ENCODE results near the gene RECK. TPM values are rescaled to one million over a fixed set of nuclear protein-coding genes. Genes with fewer than 3 reads are reported as not detected.

The RECK gene
- total RNA-seq, 1 donor, result 32.8 TPM

- DNase-seq (ENCODE audit: low read depth), result peak; percentile 74
- peak; percentile 69 for TF ChIP-seq CTCF (IDR thresholded peaks at IDR 0.05; ENCODE audit: insufficient read depth, low read depth, low read length)
Measured at GRCh38 chr9:36102742-36103495, 66.2 kb downstream of the RECK start.

GRCh38 chr9:36109071-36109470, 72.4 kb downstream of the RECK start:
- DNase-seq (ENCODE audit: low read depth), result no peak
- H3K4me3 ChIP-seq (ENCODE audit: low read depth, low read length), result no peak overlapping the region

More at GRCh38 chr9:36102742-36103495, 66.2 kb downstream of the RECK start:
- no peak overlapping the region for H3K4me3 ChIP-seq (ENCODE audit: low read depth, low read length)

DNA sequence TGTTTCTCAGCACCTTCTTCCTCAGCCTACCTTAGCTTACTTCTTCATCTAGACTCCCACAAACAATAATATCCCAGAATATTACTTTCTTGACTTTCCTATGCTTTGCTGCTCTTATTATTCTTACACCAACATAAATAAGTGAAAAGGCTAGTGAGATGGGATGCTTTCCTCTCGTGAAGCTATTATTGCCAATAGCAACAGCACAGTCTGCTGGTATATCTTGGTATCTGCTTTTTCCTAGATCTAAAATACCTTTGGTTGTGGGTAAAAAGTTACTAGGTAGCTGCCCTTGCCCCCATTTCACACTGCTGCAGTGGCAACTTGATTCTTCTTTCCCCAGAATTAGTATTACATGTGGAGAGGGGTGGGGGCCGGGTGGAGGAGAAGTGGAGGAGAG, 73.7 kb downstream of the RECK start:
- H3K4me3 ChIP-seq (ENCODE audit: low read depth, low read length), result no peak overlapping the region
- DNase-seq (ENCODE audit: low read depth), result no peak
- TF ChIP-seq CTCF (IDR thresholded peaks at IDR 0.05; ENCODE audit: insufficient read depth, low read depth, low read length), result no peak

More at GRCh38 chr9:36109071-36109470, 72.4 kb downstream of the RECK start:
- no peak for TF ChIP-seq CTCF (IDR thresholded peaks at IDR 0.05; ENCODE audit: insufficient read depth, low read depth, low read length)

- H3K4me3 ChIP-seq (ENCODE audit: low read depth, low read length), result no peak overlapping the region
- no peak for TF ChIP-seq CTCF (IDR thresholded peaks at IDR 0.05; ENCODE audit: insufficient read depth, low read depth, low read length)
- DNase-seq (ENCODE audit: low read depth), result no peak
Measured at GRCh38 chr9:36112516-36112915, 75.8 kb downstream of the RECK start.

- DNase-seq (ENCODE audit: low read depth), result no peak
- H3K4me3 ChIP-seq (ENCODE audit: low read depth, low read length), result no peak overlapping the region
- no peak for TF ChIP-seq CTCF (IDR thresholded peaks at IDR 0.05; ENCODE audit: insufficient read depth, low read depth, low read length)
Measured at GRCh38 chr9:36113999-36114398, 77.3 kb downstream of the RECK start.

GRCh38 chr9:36116593-36116992, 79.9 kb downstream of the RECK start:
- no peak for TF ChIP-seq CTCF (IDR thresholded peaks at IDR 0.05; ENCODE audit: insufficient read depth, low read depth, low read length)
- no peak overlapping the region for H3K4me3 ChIP-seq (ENCODE audit: low read depth, low read length)
- DNase-seq (ENCODE audit: low read depth), result no peak

- no peak overlapping the region for H3K4me3 ChIP-seq (ENCODE audit: low read depth, low read length)
- TF ChIP-seq CTCF (IDR thresholded peaks at IDR 0.05; ENCODE audit: insufficient read depth, low read depth, low read length), result no peak
- DNase-seq (ENCODE audit: low read depth), result no peak
Measured at GRCh38 chr9:36118201-36118600, 81.5 kb downstream of the RECK start.
